Psoas muscle (tissue), 8 donors: Measurements from ENCODE around the gene UBAP1. TPM values are rescaled to one million over a fixed set of nuclear protein-coding genes. Genes with fewer than 3 reads are reported as not detected.
"Not testable (repeated sequence)": the region's sequence is repeated elsewhere in the genome, so short reads cannot be mapped to it uniquely, and the experiment has no call there.

Experiments
- ATAC-seq, 4 donors: fragments of 200-7000 bp; cut with Tn5 transposase; one replicate each; pipeline ENCODE4 v1.9.1; 2020; ENCODE audit warnings: moderate library complexity in 3 of 4, mild to moderate bottlenecking in 2 of 4
- DNase-seq, 2 donors: peaks; one replicate each; pipeline ENCODE4 v3.0.0-alpha.2; 2020
- H3K27ac ChIP-seq: fragments of 200-600 bp; one replicate; pipeline ENCODE4 v1.8.0; 2022
- H3K27me3 ChIP-seq, 3 donors: fragments of 200-600 bp in 1 of 3; one replicate each; pipeline versions ENCODE4 v1.6.1 to v1.8.0; 2013 to 2022; ENCODE audit warnings: low read length in 2 of 3, mild to moderate bottlenecking in 2 of 3, moderate library complexity in 1 of 3; ENCODE audit not compliant: insufficient read depth in 3 of 3
- H3K36me3 ChIP-seq, 2 donors: fragments of 200-600 bp in 1 of 2; one replicate each; pipeline versions ENCODE4 v1.6.1 to v1.8.0; 2013 to 2022; ENCODE audit warnings: low read depth in 1 of 2, mild to moderate bottlenecking in 1 of 2, moderate library complexity in 1 of 2; ENCODE audit not compliant: insufficient read depth in 1 of 2
- H3K4me1 ChIP-seq: fragments of 200-600 bp; one replicate; pipeline ENCODE4 v1.8.0; 2022
- H3K4me3 ChIP-seq: fragments of 200-600 bp; one replicate; pipeline ENCODE4 v1.8.0; 2022; ENCODE audit warnings: mild to moderate bottlenecking
- H3K9me3 ChIP-seq: fragments of 200-600 bp; one replicate; pipeline ENCODE4 v1.8.0; 2022
- whole genome bisulfite sequencing, 3 donors: extraction: QIAGEN DNeasy Blood & Tissue Kit; methylation state at CpG; one replicate each; pipeline versions ENCODE4 v1.1.6 to v1.1.7; 2013; 5-methylcytosine and 5-hydroxymethylcytosine counted together
- intact Hi-C, 2 donors: fragments of 100-400 bp; cut with DNase I; formaldehyde crosslinking; loops; one replicate each; pipeline versions ENCODE4 v1.11.0 to v1.14.2; 2022
- long read RNA-seq, 2 donors: library from polyadenylated mRNA; unstranded; transcript quantifications; one replicate each; pipeline ENCODE4 v2.0.0, GENCODE V29; 2021
- polyA plus RNA-seq, 3 donors: library from polyadenylated mRNA; stranded (reverse); fragments of 200-250 nt; gene quantifications; one replicate each; pipeline ENCODE4 v1.2.3, GENCODE V29; 2013
- total RNA-seq, 4 donors: library from RNA; stranded (reverse); fragmentation: NEBNext Ultra II Directional in 2 of 4; extraction: Animal tissue kit (Norgen Biotek cat#: 25700) in 2 of 4; gene quantifications; one replicate each; pipeline versions ENCODE4 v1.2.1 to v1.2.4, GENCODE V29; 2021 to 2023
- TF ChIP-seq, protein P1 (sequence below): fragments of 200-600 bp; IDR thresholded peaks from one replicate; pipeline ENCODE4 v1.8.0; 2022; ENCODE audit warnings: antibody characterized with exemption
- donor health status: healthy with polysubstance abuse.
- donor health status: DM: no; HTN: no; CAD: no; lungs with moderate emphysema.
- donor health status: Bipolar disorder and iron deficiency.
- donor health status: healthy.
- donor health status: DM: yes; HTN: yes; CAD: no.
- donor health status: DM: no; HTN: no; CAD: no.
- donor health status: DM: no; HTN: no; CAD: no.
- donor health status: DM: yes; HTN: yes; CAD: no.

The UBAP1 gene
- total RNA-seq = 100 to 1,000 TPM in 1 of 4 donors, 10 to 100 TPM in 3; 55.8 to 126 (median 73.4) TPM
- polyA plus RNA-seq = 100 to 1,000 TPM in 1 of 3 donors, 10 to 100 TPM in 2; 89.6 to 203 (median 92.9) TPM
- long read RNA-seq, donor 1, transcript UBAP1-201 (7 exons, 2,735 nt) = major isoform, 23 of 36 reads
- long read RNA-seq, donor 1, partial matches to known transcripts = 10 of 36 reads
- long read RNA-seq, donor 1, other reads (novel, unspliced or antisense) = 3 of 36 reads
- long read RNA-seq, donor 2, transcript UBAP1-201 (7 exons, 2,735 nt) = major isoform, 112 of 161 reads
- long read RNA-seq, donor 2, partial matches to known transcripts = 37 of 161 reads
- long read RNA-seq, donor 2, other reads (novel, unspliced or antisense) = 11 of 161 reads

DNA sequence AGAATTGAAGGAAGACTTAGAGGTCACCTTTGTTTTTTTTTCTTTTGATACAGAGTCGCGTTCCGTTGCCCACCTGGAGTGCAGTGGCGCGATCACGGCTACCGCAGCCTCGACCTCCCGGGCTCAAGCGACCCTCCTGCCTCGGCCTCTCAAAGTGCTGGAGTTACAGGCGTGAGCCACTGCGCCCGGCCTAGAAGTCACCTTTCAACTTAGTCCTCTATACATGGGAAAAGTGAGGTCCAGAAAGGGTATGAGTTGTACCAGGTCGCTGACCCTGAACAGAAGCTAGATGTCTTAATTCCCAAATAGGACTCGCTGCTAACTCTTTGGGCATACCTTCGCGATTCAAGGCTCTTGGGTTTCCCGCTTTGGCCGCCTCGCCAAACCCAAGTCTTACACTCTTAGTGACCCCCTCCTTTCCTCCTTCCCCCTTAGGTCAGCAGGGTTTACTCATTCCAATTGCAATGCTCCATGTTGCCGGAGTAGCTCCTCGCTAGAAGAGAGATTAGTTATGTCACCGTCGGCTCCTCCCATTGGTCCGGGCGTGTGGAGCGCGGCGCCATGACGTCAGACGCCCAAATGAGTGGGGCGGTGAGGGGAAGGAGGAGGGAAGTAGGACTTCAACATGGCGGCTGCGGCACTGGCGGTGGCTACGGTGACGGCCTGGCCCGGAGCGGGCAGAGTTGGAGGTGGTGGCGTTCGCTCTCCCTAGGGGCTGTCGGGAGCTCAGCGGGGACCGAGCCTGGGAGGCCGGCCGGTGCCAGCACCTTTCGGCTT, at the start of gene UBAP1:
UBAP1 (plus strand) TSS at position 608 of the 777 bp plus-strand sequence. CDS start 41,872 bp downstream, outside the sequence.
- Histone ChIP-seq H3K4me3 (peak within 1 kb of the TSS; percentile 78), H3K4me1 (peaks cover 4% of the 10 kb centered on the region), H3K27ac (peak within 1 kb of the TSS; percentile 83), H3K27me3 (no peaks in the 10 kb centered on the region), H3K9me3 (no peaks in the 10 kb centered on the region), H3K36me3 (no peaks in the 10 kb centered on the region)
- TF ChIP-seq, protein P1, sequence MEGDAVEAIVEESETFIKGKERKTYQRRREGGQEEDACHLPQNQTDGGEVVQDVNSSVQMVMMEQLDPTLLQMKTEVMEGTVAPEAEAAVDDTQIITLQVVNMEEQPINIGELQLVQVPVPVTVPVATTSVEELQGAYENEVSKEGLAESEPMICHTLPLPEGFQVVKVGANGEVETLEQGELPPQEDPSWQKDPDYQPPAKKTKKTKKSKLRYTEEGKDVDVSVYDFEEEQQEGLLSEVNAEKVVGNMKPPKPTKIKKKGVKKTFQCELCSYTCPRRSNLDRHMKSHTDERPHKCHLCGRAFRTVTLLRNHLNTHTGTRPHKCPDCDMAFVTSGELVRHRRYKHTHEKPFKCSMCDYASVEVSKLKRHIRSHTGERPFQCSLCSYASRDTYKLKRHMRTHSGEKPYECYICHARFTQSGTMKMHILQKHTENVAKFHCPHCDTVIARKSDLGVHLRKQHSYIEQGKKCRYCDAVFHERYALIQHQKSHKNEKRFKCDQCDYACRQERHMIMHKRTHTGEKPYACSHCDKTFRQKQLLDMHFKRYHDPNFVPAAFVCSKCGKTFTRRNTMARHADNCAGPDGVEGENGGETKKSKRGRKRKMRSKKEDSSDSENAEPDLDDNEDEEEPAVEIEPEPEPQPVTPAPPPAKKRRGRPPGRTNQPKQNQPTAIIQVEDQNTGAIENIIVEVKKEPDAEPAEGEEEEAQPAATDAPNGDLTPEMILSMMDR = no peak
- peak; percentile 97 to 100 (median 99) for ATAC-seq
- peak; percentile 96 to 98 for DNase-seq
- WGBS, 3 donors = 0% methylated on average over 43 to 48 of the region's 48 CpGs
- intact Hi-C loops = loop anchor here (2.0 to 5.0 kb wide), 3 partner anchors 51 to 74 kb away; partner anchors contain the start of gene DCAF12 (in 2 of the 2)

- Histone ChIP-seq H3K27ac (no peak overlapping the region), H3K27me3 (no peaks in the 10 kb centered on the region), H3K9me3 (no peaks in the 10 kb centered on the region), H3K36me3 (no peaks in the 10 kb centered on the region), H3K4me3 (no peak overlapping the region), H3K4me1 (no peaks in the 10 kb centered on the region)
- no peak for DNase-seq
- ATAC-seq = no peak
- WGBS, 3 donors = 95 to 97% (median 96%) methylated on average over 7 of the region's 7 CpGs
- intact Hi-C loops = no loop called here
- TF ChIP-seq, protein P1 = no peak
Observed at GRCh38 chr9:34131571-34131970, 47.3 kb upstream of the UBAP1 start.

DNA sequence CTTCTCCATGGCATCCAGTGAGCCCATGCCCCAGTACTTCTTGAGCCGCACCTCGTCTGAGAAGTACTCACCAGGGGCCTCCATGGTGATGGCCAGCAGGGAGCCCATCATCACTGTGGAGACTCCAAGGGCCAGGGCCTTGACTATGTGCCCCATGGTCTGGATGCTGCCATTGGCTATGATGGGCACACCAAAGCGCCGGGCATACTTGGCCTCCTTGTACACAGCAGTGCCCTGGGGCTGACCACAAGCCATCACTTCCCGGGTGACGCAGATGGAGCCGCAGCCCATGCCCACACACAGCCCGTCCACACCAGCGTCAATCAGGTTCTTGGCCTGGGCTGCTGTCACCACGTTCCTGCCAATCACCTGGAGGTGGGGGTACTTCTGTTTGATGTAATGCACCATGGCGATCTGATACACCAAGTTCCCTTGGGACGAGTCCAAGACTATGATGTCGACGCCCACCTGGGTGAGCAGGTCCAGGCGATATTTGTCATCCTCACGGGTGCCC, 45.4 kb upstream of the UBAP1 start:
- H3K27ac ChIP-seq = no peak overlapping the region
- no peaks in the 10 kb centered on the region for H3K9me3 ChIP-seq
- TF ChIP-seq, protein P1 = no peak
- intact Hi-C loops = no loop called here
- no peaks in the 10 kb centered on the region for H3K4me1 ChIP-seq
- DNase-seq (no peak), ATAC-seq (no peak)
- 87 to 92% (median 90%) methylated on average over 16 of the region's 16 CpGs for WGBS, 3 donors
- no peaks in the 10 kb centered on the region for H3K27me3 ChIP-seq
- H3K36me3 ChIP-seq = no peaks in the 10 kb centered on the region
- no peak overlapping the region for H3K4me3 ChIP-seq

DNA sequence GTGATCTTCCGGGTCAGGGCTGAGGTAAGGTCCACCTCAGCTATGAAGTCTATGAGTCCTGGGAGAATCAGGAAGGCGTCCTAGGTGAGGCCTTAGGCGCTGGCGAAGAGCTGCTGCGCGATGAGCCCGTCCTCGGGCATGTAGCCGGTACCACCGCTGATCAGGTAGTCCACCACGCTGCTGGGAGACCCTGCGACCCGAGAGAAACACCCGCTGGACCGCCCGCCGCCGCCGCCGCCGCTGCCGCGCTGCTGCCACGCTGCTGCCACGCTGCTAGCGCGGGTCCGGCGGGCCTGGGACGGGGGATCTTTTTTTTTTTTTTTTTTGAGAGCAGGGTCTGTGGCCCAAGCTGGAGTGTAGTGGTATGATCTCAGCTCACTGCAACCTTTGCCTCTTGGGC, 44.3 kb upstream of the UBAP1 start:
- Histone ChIP-seq H3K4me3 (no peak overlapping the region), H3K27ac (no peak overlapping the region), H3K4me1 (no peaks in the 10 kb centered on the region), H3K36me3 (no peaks in the 10 kb centered on the region), H3K27me3 (no peaks in the 10 kb centered on the region), H3K9me3 (no peaks in the 10 kb centered on the region)
- no peak for DNase-seq
- intact Hi-C loops = no loop called here
- ATAC-seq = no peak
- TF ChIP-seq, protein P1 = no peak
- 93 to 97% (median 94%) methylated on average over 26 to 30 of the region's 30 CpGs for WGBS, 3 donors

- WGBS, 3 donors = 80 to 100% (median 94%) methylated on average over 1 of the region's 1 CpG
- H3K36me3 ChIP-seq, H3K9me3 ChIP-seq, ATAC-seq, intact Hi-C loops, H3K27ac ChIP-seq, H3K27me3 ChIP-seq, H3K4me3 ChIP-seq, DNase-seq, H3K4me1 ChIP-seq: not testable (repeated sequence)
Observed at GRCh38 chr9:34138644-34139043, 40.2 kb upstream of the UBAP1 start.
